IMR-90 (cell line): ENCODE results near the gene SLC16A9. TPM values are rescaled to one million over a fixed set of nuclear protein-coding genes. Genes with fewer than 3 reads are reported as not detected.

Experiments
- ATAC-seq: fragments of 200-7000 bp; cut with Tn5 transposase; 2 replicates; pipeline ENCODE4 v1.9.1; 2020; ENCODE audit warnings: low read depth, mild to moderate bottlenecking, moderate library complexity
- BruUV-seq: library from RNA; stranded (reverse); fragments of 400-500 nt; replicated peaks from 2 replicates; lab custom pipeline; 2021; lab: Mats Ljungman, UMichigan
- CTCF ChIA-PET: fragments of 300-600 bp; formaldehyde crosslinking; extraction: SDS; loops from one replicate; lab custom pipeline; 2021; ENCODE audit warnings: antibody characterized with exemption; lab: Yijun Ruan, JAX
- POLR2A ChIA-PET: fragments of 300-600 bp; sonication (Branson Sonifier 250); formaldehyde crosslinking; loops from one replicate; lab custom pipeline; 2022; ENCODE audit warnings: antibody characterized with exemption; ENCODE audit not compliant: unreplicated experiment; lab: Charles Lee
- DNase-seq: peaks from one replicate; pipeline ENCODE4 v3.0.0; 2013
- H2AFZ ChIP-seq: replicated peaks from 2 replicates; pipeline ENCODE3; 2013; ENCODE audit warnings: low read length, mild to moderate bottlenecking; ENCODE audit not compliant: poor library complexity
- H2AK5ac ChIP-seq: 2 replicates; pipeline ENCODE4 v1.6.1; 2013; ENCODE audit warnings: low read depth, low read length, inconsistent platforms
- H2AK9ac ChIP-seq: replicated peaks from 2 replicates; pipeline ENCODE3; 2013; ENCODE audit warnings: mild to moderate bottlenecking, low read depth, low read length, moderate library complexity; ENCODE audit not compliant: poor library complexity
- H2BK120ac ChIP-seq: 2 replicates; pipeline ENCODE4 v1.6.1; 2013; ENCODE audit warnings: low read depth, low read length, inconsistent platforms
- H2BK15ac ChIP-seq: 3 replicates; pipeline ENCODE4 v1.6.1; 2013; ENCODE audit warnings: low read depth, low read length, inconsistent platforms
- H2BK20ac ChIP-seq: 2 replicates; pipeline ENCODE4 v1.6.1; 2013; ENCODE audit warnings: low read depth, mild to moderate bottlenecking, inconsistent platforms, low read length, moderate library complexity
- H2BK5ac ChIP-seq: 2 replicates; pipeline ENCODE4 v1.6.1; 2013; ENCODE audit warnings: mild to moderate bottlenecking, low read depth, low read length, inconsistent platforms; ENCODE audit not compliant: poor library complexity, severe bottlenecking
- H3K14ac ChIP-seq: replicated peaks from 2 replicates; pipeline ENCODE4 v1.6.1; 2013; ENCODE audit warnings: low read depth, low read length, inconsistent platforms
- H3K18ac ChIP-seq: 2 replicates; pipeline ENCODE4 v1.6.1; 2013; ENCODE audit warnings: low read depth, low read length, control low read depth
- H3K23ac ChIP-seq: 2 replicates; pipeline ENCODE4 v1.6.1; 2013; ENCODE audit warnings: low read depth, low read length, inconsistent platforms
- H3K27ac ChIP-seq: 2 replicates; pipeline ENCODE4 v1.5.1; 2013; ENCODE audit warnings: mild to moderate bottlenecking, control low read depth, low read length; ENCODE audit not compliant: insufficient read depth
- H3K27me3 ChIP-seq: 2 replicates; pipeline ENCODE4 v1.6.1; 2013; ENCODE audit warnings: low read length; ENCODE audit not compliant: control insufficient read depth, insufficient read depth
- H3K36me3 ChIP-seq: 2 replicates; pipeline ENCODE4 v1.6.1; 2013; ENCODE audit warnings: low read length, mixed read lengths; ENCODE audit not compliant: control insufficient read depth, insufficient read depth
- H3K4ac ChIP-seq: 2 replicates; pipeline ENCODE4 v1.6.1; 2013; ENCODE audit warnings: low read depth, low read length, inconsistent platforms
- H3K4me1 ChIP-seq: 2 replicates; pipeline ENCODE4 v1.6.1; 2013; ENCODE audit warnings: low read length, mixed read lengths; ENCODE audit not compliant: control insufficient read depth, insufficient read depth
- H3K4me2 ChIP-seq: 2 replicates; pipeline ENCODE4 v1.6.1; 2013; ENCODE audit warnings: low read depth, mild to moderate bottlenecking, control low read depth, low read length, moderate library complexity
- H3K4me3 ChIP-seq: 2 replicates; pipeline ENCODE4 v1.5.1; 2013; ENCODE audit warnings: low read depth, mild to moderate bottlenecking, control low read depth, low read length, moderate library complexity; ENCODE audit not compliant: insufficient read depth
- H3K56ac ChIP-seq: 2 replicates; pipeline ENCODE4 v1.6.1; 2013; ENCODE audit warnings: low read length, inconsistent platforms; ENCODE audit not compliant: insufficient read depth; ENCODE audit errors: extremely low read depth
- H3K79me1 ChIP-seq, 2 experiments: 2 replicates each; pipeline ENCODE4 v1.6.1; 2013; ENCODE audit warnings: low read length in 2 of 2, inconsistent platforms in 1 of 2, low read depth in 1 of 2
- H3K9ac ChIP-seq: 2 replicates; pipeline ENCODE4 v1.6.1; 2013; ENCODE audit warnings: low read depth, low read length, control low read depth
- H3K9me1 ChIP-seq: 2 replicates; pipeline ENCODE4 v1.6.1; 2013; ENCODE audit warnings: low read length, inconsistent platforms; ENCODE audit not compliant: insufficient read depth
- H3K9me3 ChIP-seq: 2 replicates; pipeline ENCODE4 v1.6.1; 2013; ENCODE audit warnings: low read length; ENCODE audit not compliant: control insufficient read depth, insufficient read depth
- H4K20me1 ChIP-seq: 2 replicates; pipeline ENCODE4 v1.6.1; 2013; ENCODE audit warnings: low read length, inconsistent platforms; ENCODE audit not compliant: insufficient read depth
- H4K5ac ChIP-seq: 2 replicates; pipeline ENCODE4 v1.6.1; 2013; ENCODE audit warnings: mild to moderate bottlenecking, low read depth, low read length, control low read depth
- H4K8ac ChIP-seq, 2 experiments: 2 replicates each; pipeline ENCODE4 v1.6.1; 2013; ENCODE audit warnings: low read depth in 2 of 2, low read length in 2 of 2, control low read depth in 1 of 2, inconsistent platforms in 1 of 2
- H4K91ac ChIP-seq: 2 replicates; pipeline ENCODE4 v1.6.1; 2013; ENCODE audit warnings: low read depth, low read length, inconsistent platforms; ENCODE audit not compliant: insufficient read depth
- BHLHE40 ChIP-seq: fragments of 150-350 bp; IDR thresholded peaks from 2 replicates; pipeline ENCODE4 v1.6.1; 2016; ENCODE audit warnings: mild to moderate bottlenecking, low read depth, low read length
- CEBPB ChIP-seq: IDR thresholded peaks from 2 replicates; pipeline ENCODE4 v1.6.1; 2012; ENCODE audit warnings: low read depth, low read length, improper control_type of control experiment
- CHD1 ChIP-seq: IDR thresholded peaks from 2 replicates; pipeline ENCODE4 v1.6.1; 2012; ENCODE audit warnings: low read depth, low read length, improper control_type of control experiment
- CTCF ChIP-seq: conservative IDR thresholded peaks from 2 replicates; pipeline ENCODE4 v1.5.1; 2012; ENCODE audit warnings: mild to moderate bottlenecking, low read depth, low read length, improper control_type of control experiment
- ELK1 ChIP-seq: fragments of 150-350 bp; IDR thresholded peaks from 2 replicates; pipeline ENCODE4 v1.6.1; 2016; ENCODE audit warnings: low read depth, mild to moderate bottlenecking, low read length, moderate library complexity, borderline replicate concordance
- FOS ChIP-seq: fragments of 150-350 bp; IDR thresholded peaks from 2 replicates; pipeline ENCODE4 v1.6.1; 2016; ENCODE audit warnings: low read depth, low read length
- MAFK ChIP-seq: IDR thresholded peaks from 2 replicates; pipeline ENCODE4 v1.6.1; 2012; ENCODE audit warnings: low read depth, low read length, improper control_type of control experiment
- MAZ ChIP-seq: IDR thresholded peaks from 2 replicates; pipeline ENCODE4 v1.6.1; 2012; ENCODE audit warnings: low read depth, mild to moderate bottlenecking, low read length, improper control_type of control experiment, moderate library complexity, borderline replicate concordance
- MXI1 ChIP-seq: IDR thresholded peaks from 2 replicates; pipeline ENCODE4 v1.6.1; 2012; ENCODE audit warnings: low read depth, mild to moderate bottlenecking, low read length, moderate library complexity, borderline replicate concordance
- NFE2L2 ChIP-seq: fragments of 150-350 bp; IDR thresholded peaks from 2 replicates; pipeline ENCODE4 v1.6.1; 2016; ENCODE audit warnings: low read depth, mild to moderate bottlenecking, low read length
- POLR2A ChIP-seq: IDR thresholded peaks from 2 replicates; pipeline ENCODE4 v1.6.1; 2012; ENCODE audit warnings: mild to moderate bottlenecking, low read depth, low read length
- RAD21 ChIP-seq: IDR thresholded peaks from 2 replicates; pipeline ENCODE4 v1.6.1; 2012; ENCODE audit warnings: low read length, improper control_type of control experiment
- RCOR1 ChIP-seq: IDR thresholded peaks from 2 replicates; pipeline ENCODE4 v1.6.1; 2012; ENCODE audit warnings: mild to moderate bottlenecking, low read length, improper control_type of control experiment; ENCODE audit not compliant: insufficient replicate concordance
- RFX5 ChIP-seq: IDR thresholded peaks from 2 replicates; pipeline ENCODE4 v1.8.0; 2012; ENCODE audit warnings: low read depth, mild to moderate bottlenecking, low read length, moderate library complexity
- SMC3 ChIP-seq: fragments of 150-350 bp; IDR thresholded peaks from 2 replicates; pipeline ENCODE4 v1.6.1; 2016; ENCODE audit warnings: low read depth, mild to moderate bottlenecking, antibody characterized with exemption, low read length, moderate library complexity
- USF2 ChIP-seq: fragments of 150-350 bp; IDR thresholded peaks from 2 replicates; pipeline ENCODE4 v1.6.1; 2017; ENCODE audit warnings: mild to moderate bottlenecking, antibody characterized with exemption, low read length, low read depth
- WGBS, 2 experiments: methylation state at CpG; one replicate each; pipeline versions ENCODE4 v1.1.5 to v1.1.7; 2013; ENCODE audit warnings: missing lambda C conversion rate in 2 of 2; ENCODE audit not compliant: insufficient read length in 1 of 2; ENCODE audit errors: extremely low coverage in 2 of 2; 5-methylcytosine and 5-hydroxymethylcytosine counted together
- dilution Hi-C: fragments of 300-500 bp; cut with HindIII; formaldehyde crosslinking; loops from one replicate; pipeline ENCODE4 v1.14.3; 2018; ENCODE audit warnings: low sequenced_read_pairs; ENCODE audit not compliant: unreplicated experiment
- in situ Hi-C: fragments of 300-500 bp; cut with MboI; formaldehyde crosslinking; loops from 3 replicates; pipeline ENCODE4 v1.14.3; 2019; ENCODE audit warnings: low sequenced_read_pairs, inconsistent platforms, mixed read lengths
- intact Hi-C: fragments of 100-400 bp; cut with micrococcal nuclease; formaldehyde crosslinking; loops from 2 replicates; pipeline ENCODE4 v1.10.0; 2022
- polyA plus RNA-seq, 3 experiments: library from polyadenylated mRNA; depleted of rRNA; stranded (reverse); fragments of >200 nt; gene quantifications; 2 replicates each; pipeline ENCODE4 v1.2.3, GENCODE V29; 2012; ENCODE audit warnings: low replicate concordance in 1 of 3
- total RNA-seq: library from RNA; depleted of rRNA; stranded (reverse); fragments of >200 nt; gene quantifications from 2 replicates; pipeline ENCODE4 v1.2.3, GENCODE V29; 2012

Gene SLC16A9
- total and polyA plus RNA-seq, 2 of the 4 experiments (the other 2 are of a cell fraction) = 0.18 to 0.26 TPM

GRCh38 chr10:59741583-59741982 lies 31.9 kb upstream of the SLC16A9 start:
- no peak for DNase-seq
- Histone ChIP-seq H2AK9ac (no peak overlapping the region), H3K23ac (no peak overlapping the region), H3K4me1 (no peaks in the 10 kb centered on the region), H3K36me3 (no peaks in the 10 kb centered on the region), H3K9me1 (no peaks in the 10 kb centered on the region), H4K8ac (no peak overlapping the region), H2BK120ac (no peak overlapping the region), H4K5ac (no peak overlapping the region), H3K4me3 (no peak overlapping the region), H4K91ac (no peak overlapping the region), H3K27ac (no peak overlapping the region), H2BK15ac (no peak overlapping the region), H3K14ac (no peak overlapping the region), H2BK20ac (no peak overlapping the region), H2AK5ac (no peak overlapping the region), H3K56ac (no peak overlapping the region), H2AFZ (no peak overlapping the region), H3K4me2 (no peak overlapping the region), H3K4ac (no peak overlapping the region), H3K9ac (no peak overlapping the region), H3K27me3 (no peaks in the 10 kb centered on the region; the same call in 1 of the 2 replicates), H2BK5ac (no peak overlapping the region), H3K18ac (no peak overlapping the region), H3K9me3 (no peaks in the 10 kb centered on the region), H4K20me1 (no peaks in the 10 kb centered on the region), H3K79me1 (no peaks in the 10 kb centered on the region)
- TF ChIP-seq ELK1 (no peak), MXI1 (no peak), CTCF (no peak), RFX5 (no peak), SMC3 (no peak), CEBPB (no peak), RCOR1 (no peak), USF2 (no peak), POLR2A (no peak), BHLHE40 (no peak), CHD1 (no peak), MAFK (no peak), MAZ (no peak), FOS (no peak), RAD21 (no peak), NFE2L2 (no peak)
- dilution Hi-C loops (no loop called here), intact Hi-C loops (no loop called here), in situ Hi-C loops (no loop called here)
- BruUV-seq = no TSS peak
- 100% methylated on average over 2 of the region's 5 CpGs; no CpG with 5 or more reads in 1 of the 2 experiments for WGBS, 2 experiments
- no peak for ATAC-seq
- CTCF ChIA-PET = no interaction called here
- POLR2A ChIA-PET = no interaction called here
